ENCODE data around the gene ZFYVE16. TPM values are rescaled to one million over a fixed set of nuclear protein-coding genes. Genes with fewer than 3 reads are reported as not detected.

Gene ZFYVE16
- total RNA-seq (2022; extraction: Qiagen RNA extraction; ENCODE audit: low read depth) = 7.6 to 20.0 TPM (median 13.8 TPM) in 5 replicates

GRCh38 chr5:80407735-80408483, at the start of gene ZFYVE16:
ZFYVE16 (plus strand) TSS chr5:80408064; CDS start chr5:80434148, 26,084 bp downstream.

GRCh38 chr5:80487829-80488721, 80.2 kb downstream of the ZFYVE16 start, which contains the start of gene FAM151B:
FAM151B (plus strand) TSS chr5:80488100; CDS start chr5:80488124, 24 bp downstream.

Other genes with a start within 250 kb of the ZFYVE16 start
- 3.8 to 7.6 TPM (median 7.0 TPM) in 5 replicates for gene SERINC5, start 152.0 kb upstream of the ZFYVE16 start, total RNA-seq (2022; extraction: Qiagen RNA extraction; ENCODE audit: low read depth)
- gene SPZ1, start 88.1 kb upstream of the ZFYVE16 start, total RNA-seq (2022; extraction: Qiagen RNA extraction; ENCODE audit: low read depth) = not detected in 5 replicates
- gene FAM151B, start 80.0 kb downstream of the ZFYVE16 start, total RNA-seq (2022; extraction: Qiagen RNA extraction; ENCODE audit: low read depth) = 1.2 to 2.6 TPM (median 1.8 TPM) in 5 replicates
- 0.02 to 0.06 TPM (median 0.05 TPM) in 3 of 5 replicates, not detected in the others for gene ANKRD34B, start 162.2 kb downstream of the ZFYVE16 start, total RNA-seq (2022; extraction: Qiagen RNA extraction; ENCODE audit: low read depth)
- gene MSH3, start 246.6 kb downstream of the ZFYVE16 start, total RNA-seq (2022; extraction: Qiagen RNA extraction; ENCODE audit: low read depth) = 5.2 to 8.2 TPM (median 7.9 TPM) in 5 replicates
- gene DHFR, start 246.9 kb downstream of the ZFYVE16 start, total RNA-seq (2022; extraction: Qiagen RNA extraction; ENCODE audit: low read depth) = 40.5 to 74.3 TPM (median 53.4 TPM) in 5 replicates

Data from A549 treated with RU486 at 1 μM for 4 hours (cell line).